Trophoblast cell (in vitro differentiated cells and primary cell): Measurements from ENCODE around the gene PAK3.

Experiments
- DNase-seq, 2 donors: peaks; one replicate each; pipeline ENCODE4 v3.0.0-alpha.2; 2016
- H2AFZ ChIP-seq: 2 replicates; pipeline ENCODE4 v1.6.1; 2013; ENCODE audit warnings: low read length, moderate library complexity, mild to moderate bottlenecking; ENCODE audit not compliant: insufficient read depth, poor library complexity
- H2AK5ac ChIP-seq: 2 replicates; pipeline ENCODE4 v1.6.1; 2013; ENCODE audit warnings: mild to moderate bottlenecking, low read length
- H2BK120ac ChIP-seq: 2 replicates; pipeline ENCODE4 v1.6.1; 2013; ENCODE audit warnings: low read length, mild to moderate bottlenecking, moderate library complexity; ENCODE audit not compliant: insufficient read depth, poor library complexity
- H2BK12ac ChIP-seq: 2 replicates; pipeline ENCODE4 v1.6.1; 2013; ENCODE audit warnings: mild to moderate bottlenecking, low read length, moderate library complexity
- H2BK5ac ChIP-seq: 2 replicates; pipeline ENCODE4 v1.6.1; 2013; ENCODE audit warnings: low read length, low read depth, moderate library complexity, mild to moderate bottlenecking; ENCODE audit not compliant: poor library complexity
- H3K14ac ChIP-seq: 2 replicates; pipeline ENCODE4 v1.6.1; 2013; ENCODE audit warnings: mild to moderate bottlenecking, low read length
- H3K18ac ChIP-seq: 2 replicates; pipeline ENCODE4 v1.6.1; 2013; ENCODE audit warnings: mild to moderate bottlenecking, low read length
- H3K23ac ChIP-seq: 2 replicates; pipeline ENCODE4 v1.6.1; 2013; ENCODE audit warnings: low read length
- H3K27ac ChIP-seq: 2 replicates; pipeline ENCODE4 v1.5.1; 2013; ENCODE audit warnings: low read depth, mild to moderate bottlenecking, inconsistent platforms, low read length, moderate library complexity
- H3K27me3 ChIP-seq: 2 replicates; pipeline ENCODE4 v1.6.1; 2013; ENCODE audit warnings: inconsistent platforms, mild to moderate bottlenecking, low read length, moderate library complexity; ENCODE audit not compliant: insufficient read depth
- H3K36me3 ChIP-seq, 2 experiments: 1 replicate in 1 of 2; 2 replicates in 1 of 2; pipeline ENCODE4 v1.6.1; 2013; ENCODE audit warnings: low read length in 2 of 2, mild to moderate bottlenecking in 2 of 2, moderate library complexity in 1 of 2; ENCODE audit not compliant: insufficient read depth in 2 of 2, control insufficient read depth in 1 of 2
- H3K4ac ChIP-seq: 2 replicates; pipeline ENCODE4 v1.6.1; 2013; ENCODE audit warnings: low read depth, mild to moderate bottlenecking, low read length, moderate library complexity
- H3K4me1 ChIP-seq, 2 experiments: 1 replicate in 1 of 2; 2 replicates in 1 of 2; pipeline ENCODE4 v1.6.1; 2013; ENCODE audit warnings: low read length in 2 of 2, mild to moderate bottlenecking in 2 of 2, moderate library complexity in 1 of 2; ENCODE audit not compliant: insufficient read depth in 2 of 2, control insufficient read depth in 1 of 2
- H3K4me2 ChIP-seq: 2 replicates; pipeline ENCODE4 v1.6.1; 2013; ENCODE audit warnings: inconsistent platforms, mild to moderate bottlenecking, low read length, moderate library complexity
- H3K4me3 ChIP-seq: 2 replicates; pipeline ENCODE4 v1.5.1; 2013; ENCODE audit warnings: mild to moderate bottlenecking, low read depth, low read length, inconsistent platforms
- H3K79me1 ChIP-seq: one replicate; pipeline ENCODE4 v1.6.1; 2013; ENCODE audit warnings: low read length
- H3K79me2 ChIP-seq: 2 replicates; pipeline ENCODE4 v1.6.1; 2013; ENCODE audit warnings: low read length, mild to moderate bottlenecking; ENCODE audit not compliant: control insufficient read depth, insufficient read depth, poor library complexity
- H3K9ac ChIP-seq: 2 replicates; pipeline ENCODE4 v1.6.1; 2013; ENCODE audit warnings: mild to moderate bottlenecking, low read length
- H3K9me3 ChIP-seq: 2 replicates; pipeline ENCODE4 v1.6.1; 2013; ENCODE audit warnings: low read depth, mild to moderate bottlenecking, control low read depth, inconsistent platforms, low read length; ENCODE audit not compliant: insufficient read depth
- H4K12ac ChIP-seq: 2 replicates; pipeline ENCODE4 v1.6.1; 2013; ENCODE audit warnings: low read depth, mild to moderate bottlenecking, low read length, moderate library complexity
- H4K8ac ChIP-seq: 2 replicates; pipeline ENCODE4 v1.6.1; 2013; ENCODE audit warnings: low read depth, mild to moderate bottlenecking, low read length, moderate library complexity
- H4K91ac ChIP-seq: one replicate; pipeline ENCODE4 v1.6.1; 2013; ENCODE audit warnings: low read depth, mild to moderate bottlenecking, low read length, moderate library complexity
- WGBS: extraction: QIAGEN DNeasy Blood & Tissue Kit; methylation state at CpG from one replicate; pipeline ENCODE4 v1.1.7; 2013; ENCODE audit warnings: missing lambda C conversion rate; ENCODE audit not compliant: insufficient read length, insufficient coverage; ENCODE audit errors: extremely low coverage; 5-methylcytosine and 5-hydroxymethylcytosine counted together

PAK3 gene

DNA sequence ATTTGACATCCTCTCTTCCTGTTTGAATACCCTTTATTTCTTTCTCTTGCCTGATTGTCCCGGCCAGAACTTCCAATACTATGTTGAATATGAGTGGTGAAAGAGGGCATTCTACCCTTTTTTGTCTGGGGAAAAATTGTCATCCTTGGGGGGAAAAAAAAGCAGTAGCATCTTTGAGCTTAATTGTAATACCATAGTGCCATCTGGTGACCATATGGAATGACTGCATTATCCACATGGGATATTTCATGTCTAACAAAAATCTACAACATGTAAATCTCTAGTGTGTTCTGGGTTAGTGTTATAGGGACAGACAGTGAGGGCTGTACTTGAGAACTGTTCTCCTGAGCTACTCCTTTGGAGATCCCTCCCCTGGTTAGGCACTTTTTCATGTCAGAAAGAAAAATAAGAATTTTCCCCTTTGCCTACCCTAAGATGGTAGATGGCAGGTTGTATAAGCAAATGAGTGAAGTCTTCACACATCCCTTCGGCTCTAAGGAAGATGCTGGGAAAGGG, 148.3 kb downstream of the PAK3 start:
- Histone ChIP-seq H4K12ac (no peak overlapping the region), H3K36me3 (peaks cover 12 to 24% of the 10 kb centered on the region in 2 experiments), H3K27me3 (no peaks in the 10 kb centered on the region), H3K4me1 (no peaks in the 10 kb centered on the region), H3K23ac (no peak overlapping the region), H3K4me2 (no peak overlapping the region), H3K79me1 (no peaks in the 10 kb centered on the region), H2AFZ (no peak overlapping the region), H3K79me2 (no peaks in the 10 kb centered on the region), H3K9me3 (no peaks in the 10 kb centered on the region), H3K9ac (no peak overlapping the region), H2AK5ac (no peak overlapping the region), H2BK12ac (no peak overlapping the region), H3K4ac (no peak overlapping the region), H3K14ac (no peak overlapping the region), H2BK5ac (no peak overlapping the region), H3K27ac (no peak overlapping the region), H3K18ac (no peak overlapping the region), H4K91ac (no peak overlapping the region), H3K4me3 (no peak overlapping the region), H4K8ac (no peak overlapping the region), H2BK120ac (no peak overlapping the region)
- no CpG with 5 or more reads among the region's 2 CpGs for WGBS
- peak in 1 of 2 donors; percentile 53 for DNase-seq

DNA sequence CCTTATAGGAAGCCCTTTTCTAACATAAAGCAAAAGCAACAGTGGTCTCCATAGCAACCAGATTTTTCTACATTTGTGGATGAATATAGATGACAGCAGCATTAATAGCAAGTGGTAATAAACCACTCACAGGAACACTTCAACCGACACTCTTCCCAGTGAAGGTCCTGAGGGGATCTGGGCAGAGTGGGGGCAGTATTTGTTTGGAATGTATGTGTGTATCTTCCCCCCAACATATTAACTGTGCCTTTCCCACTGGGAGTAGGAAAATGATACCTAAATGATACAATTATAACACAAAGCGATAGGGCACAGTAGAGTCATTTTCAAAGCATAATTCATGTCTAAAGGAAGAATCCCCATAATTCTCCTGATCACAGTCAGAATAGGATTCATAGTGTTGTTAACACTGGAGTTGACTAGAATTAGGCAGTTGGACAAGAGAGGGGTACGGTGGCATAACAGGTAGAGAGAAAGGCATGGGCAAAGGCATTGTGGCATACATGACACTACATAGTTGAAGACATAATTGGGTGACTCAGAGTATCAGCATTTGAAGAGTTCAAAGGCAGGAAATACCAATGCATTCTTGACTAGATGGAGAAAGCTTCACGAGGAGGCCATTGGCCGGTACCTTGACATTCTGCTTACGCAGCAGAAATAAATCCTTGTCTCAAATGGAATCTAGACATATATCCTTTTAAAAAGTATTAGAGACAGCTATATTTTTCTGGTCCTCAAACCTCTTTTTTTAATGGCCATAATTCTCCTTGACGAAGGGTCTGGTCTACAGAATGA, 159.1 kb downstream of the PAK3 start:
- H3K27ac ChIP-seq, result no peak overlapping the region
- H3K4me2 ChIP-seq, result no peak overlapping the region
- H2BK12ac ChIP-seq, result no peak overlapping the region
- peak in 1 of 2 donors; percentile 58 for DNase-seq
- H3K79me2 ChIP-seq, result no peaks in the 10 kb centered on the region
- WGBS, result no CpG with 5 or more reads among the region's 7 CpGs
- no peak overlapping the region for H3K4me3 ChIP-seq
- no peaks in the 10 kb centered on the region for H3K79me1 ChIP-seq
- H3K18ac ChIP-seq, result no peak overlapping the region
- H4K12ac ChIP-seq, result no peak overlapping the region
- H3K27me3 ChIP-seq, result no peaks in the 10 kb centered on the region
- no peak overlapping the region for H3K23ac ChIP-seq
- no peak overlapping the region for H4K8ac ChIP-seq
- H3K4me1 ChIP-seq, result peaks cover 0 to 1% of the 10 kb centered on the region in 2 experiments
- no peak overlapping the region for H2AK5ac ChIP-seq
- no peak overlapping the region for H2AFZ ChIP-seq
- no peaks in the 10 kb centered on the region for H3K9me3 ChIP-seq
- no peak overlapping the region for H3K14ac ChIP-seq
- H3K4ac ChIP-seq, result no peak overlapping the region
- no peak overlapping the region for H3K9ac ChIP-seq
- no peak overlapping the region for H4K91ac ChIP-seq
- H2BK120ac ChIP-seq, result no peak overlapping the region
- no peak overlapping the region for H2BK5ac ChIP-seq
- H3K36me3 ChIP-seq, result peaks cover 5 to 17% of the 10 kb centered on the region in 2 experiments

DNA sequence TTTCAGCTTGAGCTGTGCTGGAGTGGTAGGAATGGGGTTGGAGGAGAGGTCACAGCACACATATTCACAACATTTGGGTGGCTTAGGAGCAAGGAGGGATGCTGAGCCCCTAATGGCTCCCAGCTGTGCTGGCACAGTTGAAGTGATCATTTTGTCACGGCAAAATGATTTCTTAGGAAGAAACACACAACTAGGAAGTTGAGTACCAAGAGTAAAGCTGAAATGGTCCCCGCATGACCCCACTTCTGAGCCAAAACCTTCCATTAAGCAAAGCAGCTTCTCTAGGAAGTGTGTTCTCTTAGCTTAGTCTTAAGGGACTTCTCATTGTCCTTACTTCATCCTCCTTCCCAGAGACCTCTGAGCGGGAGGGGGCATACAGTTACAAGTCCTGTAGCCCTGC, 161.7 kb downstream of the PAK3 start:
- Histone ChIP-seq H3K27ac (no peak overlapping the region), H2BK120ac (no peak overlapping the region), H4K12ac (no peak overlapping the region), H3K9ac (no peak overlapping the region), H3K9me3 (no peaks in the 10 kb centered on the region), H3K4me1 (peaks cover 3 to 9% of the 10 kb centered on the region in 2 experiments), H4K91ac (no peak overlapping the region), H3K4me2 (no peak overlapping the region), H3K79me1 (peaks cover 7% of the 10 kb centered on the region), H3K27me3 (no peaks in the 10 kb centered on the region), H3K36me3 (peaks cover 0 to 8% of the 10 kb centered on the region in 2 experiments), H3K23ac (no peak overlapping the region), H3K14ac (no peak overlapping the region), H3K4me3 (no peak overlapping the region), H3K18ac (no peak overlapping the region), H2BK12ac (peak overlapping the region; percentile 64), H3K79me2 (no peaks in the 10 kb centered on the region), H3K4ac (no peak overlapping the region), H2BK5ac (no peak overlapping the region), H2AFZ (no peak overlapping the region), H2AK5ac (no peak overlapping the region), H4K8ac (no peak overlapping the region)
- DNase-seq, result no peak
- WGBS, result no CpG with 5 or more reads among the region's 3 CpGs

DNA sequence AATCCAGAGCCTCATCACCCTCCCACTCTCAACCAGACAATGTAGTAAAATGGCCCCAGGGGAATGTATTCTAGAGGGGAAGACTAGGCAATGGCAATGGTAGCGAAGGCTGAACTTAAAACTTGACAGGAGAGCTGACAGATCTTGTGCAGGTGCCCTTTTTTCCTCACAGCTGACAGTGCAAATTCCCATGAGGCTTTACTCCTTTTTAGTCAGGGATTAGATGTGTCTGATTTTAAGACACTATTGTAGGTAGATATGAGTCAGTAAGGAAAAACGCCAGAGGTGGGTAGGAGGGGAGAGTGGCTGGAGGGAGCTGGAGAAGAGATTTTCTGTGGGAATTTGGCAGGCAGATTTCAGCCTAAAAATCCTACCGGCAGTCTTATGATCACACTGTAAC, 163.6 kb downstream of the PAK3 start:
- Histone ChIP-seq H2BK12ac (no peak overlapping the region), H3K18ac (no peak overlapping the region), H2BK120ac (no peak overlapping the region), H3K27me3 (no peaks in the 10 kb centered on the region), H3K4me3 (no peak overlapping the region), H3K79me2 (no peaks in the 10 kb centered on the region), H3K36me3 (peaks cover 0 to 2% of the 10 kb centered on the region in 2 experiments), H3K4ac (no peak overlapping the region), H4K8ac (no peak overlapping the region), H2BK5ac (no peak overlapping the region), H4K91ac (no peak overlapping the region), H2AFZ (no peak overlapping the region), H4K12ac (no peak overlapping the region), H3K79me1 (peaks cover 7% of the 10 kb centered on the region), H3K23ac (no peak overlapping the region), H3K4me2 (no peak overlapping the region), H3K14ac (no peak overlapping the region), H3K4me1 (peaks cover 3 to 9% of the 10 kb centered on the region in 2 experiments), H3K9ac (no peak overlapping the region), H3K9me3 (no peaks in the 10 kb centered on the region), H2AK5ac (no peak overlapping the region), H3K27ac (peak overlapping the region; percentile 84)
- no CpG with 5 or more reads among the region's 3 CpGs for WGBS
- peak in 1 of 2 donors; percentile 30 for DNase-seq
